Measurements from ENCODE around the gene GET4. TPM values are rescaled to one million over a fixed set of nuclear protein-coding genes. Genes with fewer than 3 reads are reported as not detected.

Gene GET4
- total RNA-seq, 1 donor from 2014 or later: 30.3 TPM

- no peak for DNase-seq (ENCODE audit: low read depth in 2 of 2)
These were observed 9.7 kb downstream of the GET4 start for GRCh38 chr7:885893-886625.

- DNase-seq (ENCODE audit: low read depth in 2 of 2): no peak
These were observed 10.5 kb downstream of the GET4 start for GRCh38 chr7:886626-887487.

GRCh38 chr7:887488-887820 is 11.1 kb downstream of the GET4 start:
- DNase-seq (ENCODE audit: low read depth in 2 of 2): no peak

GRCh38 chr7:888081-889024 is 12.0 kb downstream of the GET4 start:
- DNase-seq (ENCODE audit: low read depth in 2 of 2): no peak

GRCh38 chr7:889025-889390 is 12.7 kb downstream of the GET4 start:
- DNase-seq (ENCODE audit: low read depth in 2 of 2): no peak

- DNase-seq (ENCODE audit: low read depth in 2 of 2): no peak
These were observed 13.0 kb downstream of the GET4 start for GRCh38 chr7:889391-889790.

- DNase-seq (ENCODE audit: low read depth in 2 of 2): no peak
These were observed 14.5 kb downstream of the GET4 start for GRCh38 chr7:890868-891267.

- DNase-seq (ENCODE audit: low read depth in 2 of 2): no peak
These were observed 14.9 kb downstream of the GET4 start for GRCh38 chr7:891291-891690.

- no peak for DNase-seq (ENCODE audit: low read depth in 2 of 2)
These were observed 15.5 kb downstream of the GET4 start for GRCh38 chr7:891805-892204.

GRCh38 chr7:892648-893593 is 16.6 kb downstream of the GET4 start:
- no peak for DNase-seq (ENCODE audit: low read depth in 2 of 2)

GRCh38 chr7:893686-894085 is 17.3 kb downstream of the GET4 start:
- no peak for DNase-seq (ENCODE audit: low read depth in 2 of 2)

GRCh38 chr7:894164-894867 is 18.0 kb downstream of the GET4 start:
- no peak for DNase-seq (ENCODE audit: low read depth in 2 of 2)

- no peak for DNase-seq (ENCODE audit: low read depth in 2 of 2)
These were observed 18.6 kb downstream of the GET4 start for GRCh38 chr7:894927-895450.

GRCh38 chr7:895451-896052 is 19.2 kb downstream of the GET4 start:
- no peak for DNase-seq (ENCODE audit: low read depth in 2 of 2)

- DNase-seq (ENCODE audit: low read depth in 2 of 2): no peak
These were observed 20.2 kb downstream of the GET4 start for GRCh38 chr7:896346-897075.

GRCh38 chr7:897086-897485 is 20.7 kb downstream of the GET4 start:
- DNase-seq (ENCODE audit: low read depth in 2 of 2): no peak

- peak; percentile 73 to 77 for DNase-seq (ENCODE audit: low read depth in 2 of 2)
These were observed 21.5 kb downstream of the GET4 start for GRCh38 chr7:897771-898376.

GRCh38 chr7:898460-898854 is 22.1 kb downstream of the GET4 start:
- DNase-seq (ENCODE audit: low read depth in 2 of 2): no peak
